ENCODE results near the gene ENKD1.
"Not testable (repeated sequence)": the region's sequence is repeated elsewhere in the genome, so short reads cannot be mapped to it uniquely, and the experiment has no call there.

Gene ENKD1

GRCh38 chr16:67666559-67667452, at the start of gene ENKD1, which contains the start of gene C16orf86:
Gene ENKD1, minus strand, starts transcription at chr16:67666750. Its CDS starts 308 bp downstream, at chr16:67666442.
Gene C16orf86, plus strand, starts transcription at chr16:67666814. Its CDS starts 157 bp downstream, at chr16:67666971.
- DNase-seq (ENCODE audit: low spot score) = peak; percentile 82

- no peak for DNase-seq (ENCODE audit: low spot score)
Measured at GRCh38 chr16:67716097-67716496, 49.5 kb upstream of the ENKD1 start.

- DNase-seq (ENCODE audit: low spot score) = no peak
Measured at GRCh38 chr16:67714522-67714921, 48.0 kb upstream of the ENKD1 start.

GRCh38 chr16:67713647-67714273, 47.2 kb upstream of the ENKD1 start:
- DNase-seq (ENCODE audit: low spot score) = no peak

GRCh38 chr16:67710607-67711006, 44.1 kb upstream of the ENKD1 start:
- DNase-seq (ENCODE audit: low spot score) = no peak

- DNase-seq (ENCODE audit: low spot score) = no peak
Measured at GRCh38 chr16:67709050-67709449, 42.5 kb upstream of the ENKD1 start.

GRCh38 chr16:67708368-67708771, 41.8 kb upstream of the ENKD1 start:
- DNase-seq (ENCODE audit: low spot score) = no peak

- DNase-seq (ENCODE audit: low spot score) = no peak
Measured at GRCh38 chr16:67707790-67708189, 41.2 kb upstream of the ENKD1 start.

GRCh38 chr16:67707210-67707609, 40.7 kb upstream of the ENKD1 start:
- no peak for DNase-seq (ENCODE audit: low spot score)

- DNase-seq (ENCODE audit: low spot score) = no peak
Measured at GRCh38 chr16:67704110-67704509, 37.6 kb upstream of the ENKD1 start.

GRCh38 chr16:67703626-67704025, 37.1 kb upstream of the ENKD1 start:
- DNase-seq (ENCODE audit: low spot score) = peak; percentile 6

- DNase-seq (ENCODE audit: low spot score) = no peak
Measured at GRCh38 chr16:67702130-67702529, 35.6 kb upstream of the ENKD1 start.

GRCh38 chr16:67701420-67701819, 34.9 kb upstream of the ENKD1 start:
- no peak for DNase-seq (ENCODE audit: low spot score)

- DNase-seq (ENCODE audit: low spot score) = no peak
Measured at GRCh38 chr16:67699265-67699664, 32.7 kb upstream of the ENKD1 start.

- DNase-seq (ENCODE audit: low spot score) = no peak
Measured at GRCh38 chr16:67697422-67698185, 31.1 kb upstream of the ENKD1 start.

GRCh38 chr16:67694611-67695010, 28.1 kb upstream of the ENKD1 start:
- no peak for DNase-seq (ENCODE audit: low spot score)

GRCh38 chr16:67693517-67694285, 27.2 kb upstream of the ENKD1 start:
- DNase-seq (ENCODE audit: low spot score) = not testable (repeated sequence)

GRCh38 chr16:67685388-67686112, 19.0 kb upstream of the ENKD1 start:
- DNase-seq (ENCODE audit: low spot score) = no peak

- DNase-seq (ENCODE audit: low spot score) = no peak
Measured at GRCh38 chr16:67683767-67684166, 17.2 kb upstream of the ENKD1 start.

- DNase-seq (ENCODE audit: low spot score) = no peak
Measured at GRCh38 chr16:67679935-67680897, 13.7 kb upstream of the ENKD1 start.

Data from CD4-positive, alpha-beta T cell treated with Interleukin-2 at 100 ng/mL for 4 hours (primary cell).